NCI-H1092 treated with DMSO at 0.1 percent for 48 hours (cell line): Measurements from ENCODE around the gene RPS19BP1.

Source experiments
- DNase-seq: peaks from one replicate; lab custom pipeline; 2025; lab: John Stamatoyannopoulos, UW

RPS19BP1 gene

GRCh38 chr22:39559456-39560105 is 27.0 kb upstream of the RPS19BP1 start:
- no peak for DNase-seq

DNA sequence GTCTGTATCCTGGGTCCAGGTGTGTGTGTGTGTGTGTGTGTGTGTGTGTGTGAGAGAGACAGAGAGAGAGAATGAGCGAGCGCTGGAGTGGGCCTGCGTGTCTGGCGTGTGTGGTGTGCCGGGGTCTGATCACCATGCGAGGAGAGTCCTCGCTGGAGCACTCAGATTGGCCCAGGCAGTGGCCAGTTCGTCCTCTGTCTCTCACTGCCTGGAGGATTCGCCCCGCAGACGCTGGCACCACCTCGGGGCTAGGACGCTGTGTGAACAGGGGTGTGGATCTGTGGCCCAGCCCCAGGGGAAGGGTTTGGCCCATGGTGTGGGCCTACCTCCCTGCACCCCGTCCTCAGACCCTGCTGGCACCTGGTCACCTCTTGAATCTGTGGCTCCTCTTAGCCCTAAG is 26.4 kb upstream of the RPS19BP1 start:
- DNase-seq, result no peak

DNA sequence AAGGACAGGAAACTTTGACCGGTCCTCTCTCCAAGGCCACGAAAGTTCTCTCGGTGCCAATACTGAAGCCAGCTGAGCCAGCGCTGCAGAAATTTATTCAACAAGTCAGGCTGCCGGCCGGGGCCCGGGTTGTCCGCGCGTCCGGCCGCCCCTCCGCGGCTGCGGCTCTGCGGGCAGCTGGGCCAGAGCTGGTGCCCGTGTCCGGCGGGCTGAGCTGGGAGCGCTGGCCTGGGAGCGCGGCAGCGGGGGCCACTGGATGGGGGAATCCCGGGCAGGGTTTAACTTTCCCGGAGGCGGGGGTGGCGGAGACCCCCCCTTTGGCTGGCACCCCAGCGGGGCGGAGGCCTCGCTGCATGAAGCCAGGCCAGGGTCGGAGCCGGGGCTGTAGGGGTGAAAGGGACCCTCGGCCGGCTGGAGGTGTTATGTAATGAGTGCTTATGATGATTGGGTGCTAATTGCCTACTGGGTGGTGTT is 25.7 kb upstream of the RPS19BP1 start:
- no peak for DNase-seq

- peak; percentile 42 for DNase-seq
Measured at GRCh38 chr22:39556970-39557841, 24.7 kb upstream of the RPS19BP1 start.

DNA sequence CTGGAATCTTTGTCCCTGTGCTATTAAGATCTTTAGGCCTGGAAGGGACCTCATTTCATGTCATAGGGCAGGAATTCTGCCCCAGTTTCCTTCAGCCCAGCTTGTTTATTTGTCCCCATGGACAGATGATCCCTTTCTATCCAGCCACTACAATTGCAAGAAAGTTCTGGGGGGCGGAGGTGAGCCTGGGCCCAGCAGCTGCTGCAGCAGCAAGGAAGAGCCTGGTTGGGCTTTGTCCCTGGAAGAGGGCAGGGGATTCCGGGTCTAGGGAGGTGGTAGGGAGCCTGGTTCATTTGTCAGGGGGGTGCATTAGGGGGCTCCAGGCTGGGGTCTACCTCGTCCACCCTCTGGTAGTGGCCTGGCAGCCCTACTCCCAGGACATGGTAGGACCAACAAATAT is 21.6 kb upstream of the RPS19BP1 start:
- DNase-seq, result no peak

- DNase-seq, result no peak
Measured at GRCh38 chr22:39553429-39553828, 20.9 kb upstream of the RPS19BP1 start.

DNA sequence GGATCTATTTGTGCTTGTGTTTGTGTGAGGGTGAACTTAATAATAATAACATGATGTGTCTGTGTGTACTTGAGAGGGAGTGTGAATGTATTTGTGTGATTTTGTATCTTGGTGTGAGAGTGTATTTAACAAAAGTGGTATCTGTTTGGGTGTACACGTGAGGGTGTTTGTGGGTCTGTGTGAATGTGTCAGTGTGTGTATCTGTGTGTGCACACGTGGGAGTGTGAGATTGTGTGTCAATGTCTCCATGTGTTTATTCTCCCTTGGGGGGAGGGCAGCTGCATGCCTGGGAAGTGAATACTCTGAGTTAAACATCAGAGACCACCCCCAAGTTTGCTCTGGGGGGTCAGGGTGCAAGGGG is 15.0 kb upstream of the RPS19BP1 start:
- DNase-seq, result no peak

- DNase-seq, result peak; percentile 54
Measured at GRCh38 chr22:39546889-39547586, 14.5 kb upstream of the RPS19BP1 start.

GRCh38 chr22:39545386-39546365 is 13.1 kb upstream of the RPS19BP1 start:
- DNase-seq, result peak; percentile 26

DNA sequence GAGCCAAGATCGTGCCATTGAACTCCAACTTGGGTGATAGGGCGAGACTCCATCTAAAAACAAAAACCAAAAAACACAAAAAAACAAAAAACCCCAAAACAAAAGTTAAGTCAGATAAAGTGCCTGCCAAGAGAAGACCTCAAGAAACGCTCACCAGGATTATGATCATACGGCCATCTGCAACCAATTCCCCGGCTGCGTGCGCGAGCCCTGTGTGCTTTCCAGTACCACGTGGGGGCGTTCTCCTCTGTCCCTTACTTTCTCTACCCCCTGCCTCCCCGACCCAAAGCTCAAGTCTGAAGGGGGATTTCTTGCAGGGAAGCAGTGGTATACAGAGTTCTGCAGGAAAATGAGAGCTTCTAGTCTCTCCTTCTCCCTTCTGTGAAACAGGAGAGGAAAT is 10.5 kb upstream of the RPS19BP1 start:
- DNase-seq, result peak; percentile 41

GRCh38 chr22:39537975-39538374 is 5.4 kb upstream of the RPS19BP1 start:
- no peak for DNase-seq

GRCh38 chr22:39536711-39537110 is 4.2 kb upstream of the RPS19BP1 start:
- no peak for DNase-seq

GRCh38 chr22:39535831-39536449 is 3.4 kb upstream of the RPS19BP1 start:
- no peak for DNase-seq

- no peak for DNase-seq
Measured at GRCh38 chr22:39535357-39535725, 2.8 kb upstream of the RPS19BP1 start.

DNA sequence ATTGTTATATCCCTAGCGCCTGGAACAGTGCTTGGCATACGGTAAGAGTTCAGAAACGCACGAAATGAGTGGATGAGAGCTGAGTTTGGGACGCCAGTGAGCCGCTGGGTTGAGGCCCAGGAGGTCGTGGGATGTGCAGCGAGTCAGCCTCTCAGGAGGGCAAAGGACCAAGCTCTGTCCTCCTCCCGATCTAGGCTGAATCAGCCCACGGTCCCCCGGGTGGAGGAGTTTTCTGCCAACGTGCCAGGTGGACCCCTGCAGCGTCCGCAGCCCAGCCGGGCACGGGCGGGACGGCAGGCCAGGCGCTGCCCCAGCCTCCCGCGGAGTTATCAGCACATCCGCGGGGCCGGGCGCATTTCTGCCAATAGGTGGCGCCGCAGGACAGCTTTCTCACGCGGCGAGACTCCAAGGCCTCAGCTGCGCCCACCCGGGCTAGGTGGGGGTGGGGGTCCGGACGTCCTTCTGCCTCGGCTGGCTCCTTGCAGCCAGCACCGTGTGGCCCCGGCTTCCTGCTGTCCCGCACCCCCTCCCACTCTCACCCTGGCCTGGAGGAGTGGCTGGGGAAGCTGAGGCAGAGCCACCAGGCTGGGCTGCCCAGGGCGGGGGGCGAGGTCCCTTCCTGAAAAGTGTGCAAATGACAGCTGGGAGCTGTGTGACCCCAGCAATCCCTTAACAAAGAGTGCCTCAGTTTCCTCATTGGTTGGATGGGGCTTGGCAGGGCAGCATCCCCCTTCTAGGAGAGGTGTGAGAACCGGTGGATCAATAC is 2.2 kb upstream of the RPS19BP1 start:
- DNase-seq, result peak; percentile 67

DNA sequence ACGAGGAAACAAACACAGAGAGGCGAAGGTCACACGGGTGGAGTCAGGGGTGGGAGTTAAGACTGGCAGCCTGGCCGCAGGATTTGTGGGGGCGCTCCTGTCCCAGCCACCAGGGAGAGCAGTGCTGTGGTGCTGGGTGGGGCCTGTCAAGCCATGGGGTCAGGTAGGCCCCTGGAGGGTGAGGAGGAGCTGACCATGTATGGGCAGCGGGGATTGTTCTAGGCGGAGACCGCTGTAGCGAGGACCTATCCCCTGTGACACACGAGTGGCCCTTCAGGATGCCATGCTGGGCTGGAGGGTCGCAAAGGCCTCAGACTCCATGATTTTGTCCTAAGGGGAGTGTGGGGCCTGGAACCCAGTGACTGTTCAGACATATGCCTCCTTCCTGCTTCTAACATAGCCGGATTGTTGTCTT is 1.6 kb upstream of the RPS19BP1 start:
- no peak for DNase-seq

- no peak for DNase-seq
Measured at GRCh38 chr22:39530692-39531331, 1.7 kb downstream of the RPS19BP1 start.

DNA sequence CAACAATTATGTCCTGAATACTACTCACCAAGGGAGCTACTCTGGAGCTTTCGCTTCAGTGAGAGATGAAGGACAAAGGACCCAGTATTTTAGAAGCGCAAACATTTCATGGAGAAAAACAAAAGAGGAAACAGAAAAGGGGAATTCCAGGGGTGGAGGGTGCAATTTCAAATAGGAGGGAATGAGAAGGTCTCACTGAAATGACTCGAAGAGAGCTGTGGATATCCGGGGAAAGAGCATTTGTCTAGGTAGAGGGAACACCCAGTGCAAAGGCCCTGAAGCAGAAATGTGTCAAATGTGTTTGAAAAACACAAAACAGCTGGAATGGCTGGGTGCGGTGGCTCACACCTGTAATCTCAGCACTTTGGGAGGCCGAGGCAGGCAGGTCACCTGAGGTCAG is 2.4 kb downstream of the RPS19BP1 start:
- DNase-seq, result no peak

GRCh38 chr22:39529487-39529851 is 3.1 kb downstream of the RPS19BP1 start:
- DNase-seq, result no peak
